HG03139 (cell line): ENCODE results near the gene TXNIP.

Source experiments
- ATAC-seq: cut with Tn5 transposase; IDR thresholded peaks from one replicate; pipeline ENCODE4 v1.9.1; 2021; ENCODE audit not compliant: unreplicated experiment

Gene TXNIP

DNA sequence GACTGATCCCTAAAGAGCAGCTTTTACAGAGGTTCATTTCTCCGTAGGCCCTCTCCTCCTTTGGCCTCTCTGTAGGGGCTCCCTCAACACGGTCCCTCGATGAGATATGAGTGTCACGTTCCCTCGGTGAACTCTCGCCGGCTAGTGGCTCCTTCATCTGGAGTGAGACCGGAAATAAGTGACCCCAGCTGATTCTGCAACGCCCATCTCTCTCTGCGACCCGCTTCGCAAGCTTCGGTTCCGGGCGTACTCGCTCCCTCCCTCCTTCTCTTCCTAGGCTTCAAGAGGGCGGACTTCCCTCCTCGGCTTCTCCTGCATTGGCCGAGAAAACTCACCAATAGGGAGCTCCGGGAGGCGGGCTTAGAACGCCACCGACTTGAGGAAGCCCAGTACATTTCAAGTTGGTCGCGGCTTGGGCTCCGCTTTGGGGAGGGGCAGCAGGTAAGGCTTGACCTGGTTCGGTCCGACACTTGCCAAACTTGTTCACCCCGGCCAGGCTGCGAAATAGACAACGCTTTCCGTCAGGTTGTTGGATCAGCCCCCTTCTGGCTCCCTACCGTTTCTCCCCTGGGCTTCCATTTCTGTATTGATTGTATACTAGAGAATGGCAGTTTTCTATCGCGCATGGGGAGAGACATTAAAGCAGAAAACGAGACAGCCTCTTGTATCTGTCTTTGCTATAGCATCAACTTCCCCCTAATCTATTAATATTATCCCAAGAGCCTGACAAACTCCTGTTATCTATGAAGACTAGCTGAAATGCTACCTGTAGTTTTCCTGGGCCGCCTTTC lies 31.9 kb downstream of the TXNIP start, which contains the start of the genes ANKRD34A and POLR3GL:
Gene ANKRD34A (minus strand): TSS at position 248 of the 791 bp plus-strand sequence. CDS start 2,816 bp downstream, outside the sequence.
Gene POLR3GL (plus strand): TSS at position 363 of the 791 bp plus-strand sequence. CDS start 10,176 bp downstream, outside the sequence.
- peak; percentile 82 for ATAC-seq

DNA sequence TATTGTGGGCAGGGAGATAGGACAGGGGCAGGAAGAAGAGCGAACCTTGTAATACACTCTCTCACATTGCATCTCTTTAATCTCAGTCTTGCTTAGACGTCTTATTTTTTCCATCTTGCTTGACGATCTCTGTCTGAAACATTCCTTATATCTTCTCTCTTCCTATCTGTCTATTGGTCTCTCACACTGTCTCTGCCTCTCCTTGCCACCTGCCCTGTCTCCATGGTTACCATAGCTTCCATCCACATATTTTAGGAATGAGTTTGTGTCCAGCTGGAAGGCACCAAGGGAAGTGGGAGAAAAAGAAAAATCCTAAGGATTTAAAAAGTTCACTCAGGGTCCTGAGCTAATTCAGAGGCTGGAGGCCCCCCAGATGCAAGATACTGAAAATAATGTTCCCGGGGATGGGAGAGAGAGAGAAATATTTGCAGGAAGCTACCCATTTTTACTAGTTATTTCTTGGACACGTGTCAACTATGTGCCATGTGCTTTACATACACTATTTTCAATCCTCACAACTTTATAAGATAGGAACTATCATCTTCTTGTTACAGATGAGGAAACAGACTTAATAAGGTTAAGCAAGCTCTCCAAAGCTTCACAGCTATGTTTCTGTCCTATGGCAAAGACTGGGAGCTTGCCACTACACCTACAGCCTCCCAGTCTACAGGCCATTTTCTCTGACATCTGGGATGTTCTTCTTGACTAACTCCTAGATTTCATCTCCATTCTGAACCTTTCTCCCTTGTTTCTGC lies 32.9 kb downstream of the TXNIP start:
- ATAC-seq, result no peak

DNA sequence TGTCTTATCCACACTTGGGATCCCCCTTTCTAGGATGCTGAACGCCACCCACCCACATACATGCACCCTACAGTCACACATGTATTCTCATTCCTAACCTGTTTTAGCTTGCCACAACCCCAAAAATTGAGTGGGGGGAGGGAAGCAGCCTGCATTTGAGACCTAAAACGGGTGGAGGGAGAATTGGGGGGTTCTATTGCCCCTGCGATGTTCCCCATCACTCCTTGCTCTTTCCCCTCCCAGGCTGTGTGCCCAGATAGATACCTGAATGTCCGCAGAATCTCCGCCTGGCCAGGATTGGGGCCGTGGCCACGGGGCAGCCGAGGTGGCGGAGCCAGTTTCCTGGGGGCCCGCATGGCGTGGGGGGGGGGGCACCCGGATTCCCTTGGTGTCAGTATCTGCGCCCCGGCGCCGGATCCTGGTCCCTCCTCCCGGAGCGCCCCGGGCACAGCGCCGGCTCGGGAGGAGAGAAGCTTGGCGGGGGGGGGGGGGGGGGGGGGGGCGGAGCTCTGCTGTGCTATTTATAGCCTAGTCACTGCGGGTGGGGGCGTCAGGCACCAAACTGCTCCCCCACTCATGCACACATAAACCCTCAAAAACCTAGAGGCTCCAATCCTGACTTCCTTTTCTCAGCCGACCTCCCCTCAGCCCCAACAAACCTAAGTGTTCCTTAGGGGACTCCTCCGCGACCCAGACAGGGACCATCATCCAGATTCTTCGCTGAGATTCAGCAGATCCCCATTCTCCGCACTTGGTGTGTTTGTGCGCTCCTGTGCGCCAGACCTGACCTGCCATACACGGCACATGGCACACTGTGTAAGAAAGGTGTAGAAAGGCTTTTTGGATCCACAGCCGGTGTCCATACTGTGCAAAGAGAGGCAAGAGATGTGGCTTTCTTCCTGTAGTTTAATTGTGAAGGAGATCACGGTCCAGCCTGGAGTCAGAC lies 33.9 kb downstream of the TXNIP start:
- ATAC-seq, result no peak

DNA sequence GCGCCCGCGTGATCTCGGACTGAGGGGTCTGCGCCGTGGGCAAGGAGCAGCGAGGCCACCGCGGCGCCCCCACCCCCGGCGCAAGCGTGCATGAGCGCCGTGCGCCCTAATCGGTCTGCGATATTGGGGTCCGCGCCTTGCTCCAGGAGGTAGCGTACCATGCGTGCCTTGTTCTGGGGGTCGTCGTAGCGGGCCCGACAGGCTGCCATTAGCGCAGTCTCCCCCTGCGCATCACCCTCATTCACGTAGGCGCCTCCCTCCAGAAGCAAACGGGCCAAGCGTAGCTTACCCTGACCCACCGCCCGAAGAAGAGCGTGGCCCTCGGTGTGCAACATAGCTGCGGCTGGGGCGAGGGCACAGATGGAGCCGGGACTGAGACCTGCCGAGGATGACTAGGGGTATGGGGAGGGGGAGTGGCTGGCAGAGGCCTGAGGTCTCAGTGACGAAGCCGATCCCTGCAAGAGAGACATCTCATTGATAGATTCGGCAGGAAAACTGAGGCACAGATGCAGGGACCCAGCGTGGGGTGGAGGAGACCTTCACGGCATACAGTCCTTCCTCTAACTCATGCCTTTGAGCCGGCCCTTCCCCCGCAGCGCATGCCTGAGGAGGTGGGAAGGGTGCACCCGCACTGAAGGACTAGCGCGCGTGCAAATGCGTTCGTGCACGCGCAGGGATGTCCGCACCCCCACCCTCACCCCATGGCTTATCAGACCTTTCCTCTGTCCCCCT lies 34.8 kb downstream of the TXNIP start:
- ATAC-seq, result no peak

DNA sequence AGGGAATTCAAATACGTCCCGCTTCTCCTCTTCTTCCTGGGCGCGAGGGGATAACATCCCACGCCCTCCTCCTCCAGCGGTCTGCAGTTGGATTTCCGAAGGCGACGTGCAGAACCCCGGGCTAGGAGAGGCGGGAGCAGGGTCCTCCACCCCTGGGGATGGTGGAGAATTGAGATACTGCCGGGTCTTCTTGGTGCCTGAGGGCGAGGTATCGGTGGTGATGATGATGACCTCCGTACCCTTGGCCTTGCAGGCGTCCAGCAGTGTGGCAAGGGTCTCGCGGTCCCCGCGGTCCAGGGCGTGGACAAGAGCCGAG lies 35.3 kb downstream of the TXNIP start:
- no peak for ATAC-seq

DNA sequence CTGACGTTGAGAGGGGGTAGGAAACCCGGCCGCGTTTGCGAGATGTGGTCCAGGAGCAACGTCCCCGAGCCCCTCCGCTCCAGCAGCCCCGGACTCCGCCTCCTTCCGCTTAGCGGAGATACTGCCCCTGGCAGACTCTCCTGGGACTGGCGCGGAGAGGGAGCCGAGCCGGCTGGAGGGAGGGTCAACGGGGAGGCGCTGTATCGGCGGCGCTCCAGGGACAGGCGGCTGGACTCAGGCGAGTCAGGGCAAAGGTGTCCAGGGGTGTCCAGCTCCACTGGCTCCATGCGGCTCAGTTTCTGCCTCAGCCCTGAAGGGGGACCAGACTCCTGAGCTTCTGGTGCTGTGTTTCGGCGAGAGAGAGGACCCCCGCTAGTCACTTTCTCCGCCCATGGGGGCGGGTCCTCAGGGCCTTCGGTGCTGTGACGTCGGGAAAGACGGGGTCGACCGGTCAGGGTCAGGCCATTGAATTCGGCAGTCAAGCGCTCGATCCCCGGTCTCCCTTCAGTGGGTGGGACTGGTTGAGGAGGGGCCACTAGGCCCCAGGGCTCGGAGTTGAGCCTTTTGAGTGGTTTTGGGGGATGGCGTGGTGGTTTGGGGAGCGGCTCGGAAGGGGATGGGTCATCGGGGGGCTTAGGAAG lies 35.8 kb downstream of the TXNIP start:
- no peak for ATAC-seq

DNA sequence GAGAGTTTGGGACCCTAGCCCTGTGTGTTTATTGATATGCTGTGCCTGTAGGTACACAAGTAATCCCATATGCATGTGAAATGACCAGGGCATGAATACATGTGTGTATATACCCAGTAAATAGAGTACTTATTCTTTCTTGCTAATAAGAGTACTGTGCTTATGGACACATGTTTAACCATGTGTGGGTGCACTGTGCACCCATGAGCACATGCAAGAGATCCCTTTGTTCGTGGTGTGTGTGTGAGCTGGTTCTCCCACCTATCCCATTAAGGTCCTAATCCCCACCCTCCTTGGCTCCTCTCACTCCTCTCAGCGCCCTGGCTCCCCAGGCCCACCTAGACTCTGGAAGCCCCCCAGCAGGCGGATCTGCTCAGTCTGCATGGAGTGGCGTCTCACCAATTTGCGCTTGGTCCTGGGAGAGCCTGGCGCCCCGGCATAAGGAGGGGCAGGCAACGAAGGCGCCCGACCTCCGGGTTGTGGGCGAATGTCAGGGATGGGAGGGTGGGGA lies 36.4 kb downstream of the TXNIP start:
- ATAC-seq, result no peak

DNA sequence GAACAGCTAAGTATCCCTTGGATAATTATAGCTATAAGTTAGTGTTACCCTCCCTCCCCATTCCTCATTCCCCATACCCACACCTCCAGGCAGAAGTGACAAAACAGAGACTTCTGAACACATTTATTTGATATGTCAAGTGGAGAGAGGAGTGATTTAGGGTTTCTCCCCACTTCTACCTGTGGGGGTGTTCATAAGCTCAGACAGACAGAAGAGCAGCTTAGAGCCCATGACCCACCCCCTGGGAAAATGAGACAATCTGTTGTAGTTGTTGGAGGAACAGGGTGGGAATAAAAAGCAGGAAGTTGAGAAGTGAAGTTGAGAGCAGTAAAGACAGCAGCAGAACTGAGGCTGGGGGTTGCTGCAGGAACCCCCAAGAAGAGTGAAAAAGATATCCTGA lies 37.0 kb downstream of the TXNIP start:
- ATAC-seq, result no peak

DNA sequence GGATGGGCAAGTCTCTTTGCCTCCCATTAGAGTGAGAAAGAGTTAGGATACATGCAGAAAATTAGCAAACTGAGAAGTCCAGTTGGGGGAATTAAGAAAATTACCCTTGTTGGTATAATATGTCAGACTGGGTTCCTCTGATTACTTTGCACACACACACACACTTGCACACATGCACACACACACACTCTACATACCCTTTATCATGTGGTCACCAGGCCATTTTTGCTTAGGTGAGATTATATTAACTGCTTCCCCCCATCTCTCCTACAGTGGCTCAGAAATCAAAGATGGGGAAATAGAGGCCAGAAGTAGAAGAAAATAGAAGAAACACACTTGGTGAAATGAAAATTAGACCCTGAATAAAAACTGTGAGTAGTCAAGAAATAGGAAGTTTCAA lies 37.6 kb downstream of the TXNIP start:
- no peak for ATAC-seq

DNA sequence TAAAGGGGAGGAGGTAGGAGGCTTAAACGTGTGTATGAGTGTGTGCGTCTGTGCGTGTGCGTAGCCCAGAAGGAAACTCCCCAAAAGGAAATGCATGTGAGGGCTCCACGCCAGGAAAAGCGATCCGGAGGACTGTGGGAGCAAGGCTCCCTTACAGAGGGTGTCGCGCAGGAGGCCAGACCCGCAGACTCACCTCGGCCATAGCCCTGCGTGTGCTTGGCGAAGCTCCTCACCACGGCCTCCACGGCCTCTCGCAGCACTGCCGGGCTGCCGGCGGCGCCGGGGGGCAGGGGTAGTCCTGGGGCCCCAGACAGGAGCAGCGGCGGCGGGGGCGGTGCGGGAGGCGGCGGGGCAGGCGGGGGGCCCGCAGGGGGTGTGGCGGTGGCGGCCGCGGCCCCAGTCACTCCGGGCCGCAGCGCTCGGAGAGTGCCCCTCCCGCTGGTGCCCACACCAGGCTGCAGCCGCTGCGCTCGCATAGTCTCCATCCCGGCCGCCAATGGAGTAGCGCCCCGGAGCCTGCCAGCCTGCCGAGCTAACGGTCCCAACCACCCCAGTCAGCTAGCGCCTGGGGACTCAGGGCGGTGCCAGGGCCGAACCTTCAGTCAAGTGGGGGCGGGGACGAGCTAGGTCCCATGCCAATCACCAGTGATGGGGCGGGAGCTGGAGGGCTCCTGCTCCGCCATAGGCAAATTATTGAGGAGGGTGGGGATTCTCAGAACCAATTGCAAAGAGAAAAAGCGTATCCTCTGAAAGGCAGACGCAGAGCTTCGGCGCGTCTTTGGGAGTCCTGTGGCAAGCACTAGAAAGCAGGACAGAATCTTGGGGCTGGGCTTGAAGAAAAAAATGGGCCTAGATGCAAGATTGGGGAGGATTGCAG lies 38.7 kb downstream of the TXNIP start, which contains the start of gene LIX1L:
Gene LIX1L (minus strand): TSS at position 575 of the 877 bp plus-strand sequence. CDS start 90 bp downstream, at position 485.
- ATAC-seq, result peak; percentile 78

DNA sequence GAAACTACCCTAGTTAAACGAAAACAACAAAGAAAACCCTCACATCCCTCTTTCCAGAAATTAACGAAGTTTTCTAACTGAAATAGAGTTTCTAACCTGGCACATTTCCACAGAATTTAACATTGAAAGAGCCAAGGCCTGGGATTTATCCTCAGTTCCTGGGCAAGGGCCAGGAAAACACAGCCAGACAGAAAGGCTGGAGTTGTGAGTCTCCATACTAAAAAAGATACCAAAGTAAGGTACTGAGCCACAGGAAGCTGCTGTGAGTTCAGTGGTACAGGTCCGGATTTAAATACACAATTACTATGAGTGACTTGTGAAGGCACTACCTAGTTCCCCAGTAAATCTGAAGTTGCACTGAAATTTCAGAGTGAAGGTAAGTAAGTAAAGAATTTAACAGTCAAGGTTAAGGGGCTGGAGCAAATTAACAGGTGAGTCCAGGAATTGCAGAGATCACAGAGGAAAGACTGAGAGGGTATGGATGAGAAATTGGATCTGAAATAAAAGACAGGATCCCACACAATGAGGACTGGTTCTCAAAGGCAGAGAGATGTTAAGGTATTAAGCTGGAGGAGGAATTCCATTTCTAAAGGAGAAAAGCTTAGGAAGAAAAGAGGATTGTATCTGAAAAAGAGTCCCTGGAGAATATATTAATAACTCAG lies 39.5 kb downstream of the TXNIP start:
- ATAC-seq, result no peak

DNA sequence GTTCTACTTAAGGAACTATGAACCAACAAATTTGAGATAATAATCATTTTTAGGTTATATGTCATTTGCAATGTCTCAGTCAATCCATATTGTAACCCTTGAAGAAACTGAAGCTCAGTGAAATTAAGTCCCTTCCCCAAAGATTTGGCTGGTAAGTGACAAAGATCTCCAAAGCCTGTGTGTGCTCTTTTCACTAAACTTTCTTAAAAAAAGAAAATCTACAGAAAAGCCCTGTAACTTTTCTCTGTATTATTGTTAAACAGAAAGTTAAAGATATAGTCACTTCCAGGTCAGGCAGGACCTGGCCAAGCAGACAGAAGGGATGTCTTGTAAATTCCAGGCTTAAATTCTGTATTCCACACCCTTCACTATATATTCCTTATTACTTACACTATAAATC lies 40.0 kb downstream of the TXNIP start:
- no peak for ATAC-seq

DNA sequence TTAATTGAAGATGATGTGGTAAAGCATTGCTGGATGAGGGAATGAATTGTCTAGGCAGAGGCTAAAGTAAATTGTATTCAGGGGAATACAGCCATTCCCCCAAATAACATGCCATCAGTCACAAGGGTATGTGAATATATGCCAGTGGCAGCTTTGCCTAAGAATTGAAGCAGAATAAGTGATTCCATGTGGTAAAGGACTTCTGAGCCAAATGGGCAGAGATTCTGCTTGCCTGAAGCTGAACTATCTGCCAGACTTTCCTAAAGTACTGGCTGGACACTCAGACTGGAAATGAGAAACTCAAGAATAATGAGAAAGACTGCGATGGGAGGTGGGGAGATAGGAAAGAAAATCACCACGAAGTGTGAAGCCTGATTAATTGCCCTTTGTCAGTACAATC lies 40.9 kb downstream of the TXNIP start:
- ATAC-seq, result no peak

DNA sequence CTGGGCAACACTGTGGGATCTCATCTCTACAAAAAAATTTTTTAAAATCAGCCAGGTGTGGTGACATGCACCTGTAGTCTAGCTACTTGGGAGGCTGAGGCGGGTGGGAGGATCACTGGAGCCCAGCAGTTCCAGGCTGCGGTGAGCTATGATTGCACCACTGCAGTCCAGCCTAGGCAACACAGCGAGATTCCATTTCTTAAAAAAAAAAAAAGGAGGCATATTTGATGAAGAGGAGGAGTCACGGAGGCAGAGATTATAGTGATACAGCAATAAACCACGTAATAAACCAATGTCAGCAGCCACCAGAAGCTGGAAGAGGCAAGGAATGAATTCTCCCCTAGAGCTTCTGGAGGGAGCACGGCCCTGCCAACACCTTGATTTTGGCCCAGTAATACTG lies 42.5 kb downstream of the TXNIP start:
- ATAC-seq, result no peak

DNA sequence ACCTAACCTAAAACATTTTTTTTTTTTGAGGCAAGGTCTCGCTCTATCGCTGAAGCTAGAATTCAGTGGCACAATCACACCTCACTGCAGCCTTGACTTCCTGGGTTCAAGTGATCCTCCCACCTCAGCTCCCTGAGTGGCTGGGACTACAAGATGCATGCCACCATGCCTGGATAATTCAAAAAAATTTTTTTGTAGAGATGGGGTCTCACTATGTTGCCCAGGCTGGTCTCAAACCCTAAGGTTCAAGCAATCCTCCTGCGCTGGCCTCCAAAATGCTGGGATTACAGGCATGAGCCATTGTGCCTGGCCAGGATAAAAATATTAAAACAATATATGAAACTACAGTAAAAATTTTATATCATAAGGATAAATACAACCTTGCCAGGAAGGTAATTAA lies 43.5 kb downstream of the TXNIP start:
- no peak for ATAC-seq

DNA sequence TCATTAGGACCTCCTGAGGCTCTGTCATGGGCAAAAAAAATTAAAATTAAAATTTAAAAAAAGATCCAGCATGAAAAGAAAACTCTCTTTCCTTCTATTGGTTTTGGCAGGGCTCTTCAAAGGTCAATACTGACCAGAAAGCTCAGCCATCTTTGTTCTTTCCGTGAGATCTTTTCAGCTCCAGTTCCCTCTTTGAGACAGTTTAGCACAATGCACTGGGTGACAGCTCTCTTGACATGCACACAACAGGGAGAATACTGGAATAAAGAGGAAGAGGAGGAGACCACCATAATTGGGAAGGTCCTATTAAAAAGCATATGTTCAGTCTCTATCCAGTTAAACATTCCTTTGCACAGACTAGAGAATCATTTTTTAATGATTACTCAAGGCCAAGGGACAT lies 44.9 kb downstream of the TXNIP start:
- ATAC-seq, result no peak

DNA sequence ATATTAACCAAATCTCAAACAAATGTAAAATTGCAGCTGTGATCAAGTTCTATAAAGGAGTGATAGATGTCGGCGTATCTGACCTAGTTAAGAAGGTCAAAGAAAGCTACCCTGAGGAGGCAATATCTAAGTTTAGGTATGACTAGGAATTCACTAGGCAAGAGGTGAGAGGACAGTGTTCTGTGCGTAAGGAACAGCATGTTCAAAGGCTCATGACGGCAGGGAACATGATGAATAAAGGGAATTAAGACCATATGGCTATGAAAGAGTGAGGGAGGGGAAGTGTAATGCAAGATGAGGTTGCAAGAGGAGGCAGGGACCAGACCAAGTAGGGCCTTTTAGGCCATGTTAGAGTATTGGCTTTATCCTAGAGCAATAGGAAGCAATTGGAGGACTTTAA lies 47.2 kb downstream of the TXNIP start:
- ATAC-seq, result no peak

DNA sequence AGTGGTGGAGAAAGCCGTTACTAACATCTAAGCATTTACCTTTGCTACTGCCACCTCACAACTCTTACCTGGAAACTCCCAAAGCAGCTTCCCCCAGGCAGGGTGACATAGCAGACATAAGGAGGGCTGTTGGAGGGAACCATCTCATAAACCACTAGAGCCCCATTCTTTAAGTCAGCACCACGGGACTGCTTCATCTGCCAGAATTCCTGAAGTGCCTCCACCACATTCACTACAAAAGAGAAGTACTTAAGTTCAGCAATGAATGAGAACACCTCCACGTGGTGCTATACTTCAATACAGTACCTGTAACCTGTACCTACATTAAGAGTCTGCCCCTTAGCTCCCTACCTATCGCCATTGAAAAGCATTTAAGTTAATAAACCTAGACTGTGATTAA lies 48.8 kb downstream of the TXNIP start:
- no peak for ATAC-seq
